ENCODE results near the gene GKN1.

GKN1 gene

GRCh38 chr2:69011611-69012157 is 37.2 kb downstream of the GKN1 start:
- DNase-seq, result no peak

- DNase-seq, result peak; percentile 62
These were observed 38.1 kb downstream of the GKN1 start for GRCh38 chr2:69012310-69013141.

GRCh38 chr2:69013142-69013839 is 38.9 kb downstream of the GKN1 start, which contains the start of gene ANTXR1:
TSS of gene ANTXR1 (plus strand) at chr2:69013179. CDS start at chr2:69013500, 321 bp downstream.
- peak; percentile 72 for DNase-seq

- DNase-seq, result no peak
These were observed 39.7 kb downstream of the GKN1 start for GRCh38 chr2:69013840-69014821.

DNA sequence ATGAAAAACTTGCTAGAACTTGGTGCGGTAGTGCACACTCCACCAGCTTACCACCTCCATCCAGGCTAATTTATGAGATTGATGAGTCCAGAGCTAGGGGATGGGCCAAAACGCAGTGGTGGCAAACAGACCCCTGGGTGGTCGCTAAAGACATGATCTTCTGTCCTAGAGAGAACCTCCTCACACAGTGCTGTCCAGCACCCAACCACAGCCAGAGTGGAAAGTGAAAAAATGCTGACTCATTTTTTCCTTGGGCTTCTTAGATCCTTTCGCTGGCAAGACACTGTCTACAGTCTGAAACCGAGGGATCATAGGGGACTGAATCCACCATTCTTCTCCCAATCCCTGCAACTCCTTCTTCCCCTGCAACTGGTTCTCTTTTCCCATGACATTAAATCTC is 42.6 kb downstream of the GKN1 start:
- peak; percentile 26 for DNase-seq

DNA sequence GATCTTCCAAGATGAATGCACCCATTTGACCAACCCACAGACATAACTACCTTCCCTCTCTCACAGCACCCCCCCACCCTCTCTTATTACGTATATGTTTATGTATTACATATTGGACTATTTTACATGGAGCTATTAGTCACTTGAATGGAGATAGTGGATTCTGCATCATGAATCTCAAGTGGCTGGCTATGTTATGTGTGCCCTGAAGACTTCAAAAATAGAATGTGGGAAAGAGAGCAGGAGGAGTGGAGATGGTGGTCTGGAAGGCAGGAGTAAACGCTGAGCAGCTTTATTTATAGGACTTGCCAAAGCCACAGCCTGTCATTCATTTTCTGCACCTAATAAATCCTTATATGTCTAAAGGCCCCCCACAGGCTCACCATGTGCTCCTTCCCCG is 43.4 kb downstream of the GKN1 start:
- no peak for DNase-seq

DNA sequence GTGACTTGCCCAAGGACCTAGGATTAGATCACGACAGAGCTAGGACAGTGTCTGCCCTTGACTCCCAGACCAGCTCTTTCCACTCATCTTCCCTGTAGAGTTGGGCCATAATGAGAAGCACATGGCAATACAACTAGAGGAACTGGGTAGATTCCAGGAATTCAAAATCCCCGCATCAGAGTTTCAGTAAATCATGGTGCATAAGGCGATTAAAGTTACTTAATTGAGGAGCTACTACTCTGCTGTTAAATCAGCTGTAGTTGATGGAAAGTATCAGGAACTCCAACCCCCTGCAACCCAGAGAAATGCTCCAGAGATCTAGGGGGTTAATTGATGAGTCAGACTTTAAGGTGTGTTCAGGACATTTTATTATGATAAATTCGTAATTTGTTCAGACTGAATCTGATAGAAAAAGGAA is 44.3 kb downstream of the GKN1 start:
- no peak for DNase-seq

- no peak for DNase-seq
These were observed 46.3 kb downstream of the GKN1 start for GRCh38 chr2:69020496-69021426.

DNA sequence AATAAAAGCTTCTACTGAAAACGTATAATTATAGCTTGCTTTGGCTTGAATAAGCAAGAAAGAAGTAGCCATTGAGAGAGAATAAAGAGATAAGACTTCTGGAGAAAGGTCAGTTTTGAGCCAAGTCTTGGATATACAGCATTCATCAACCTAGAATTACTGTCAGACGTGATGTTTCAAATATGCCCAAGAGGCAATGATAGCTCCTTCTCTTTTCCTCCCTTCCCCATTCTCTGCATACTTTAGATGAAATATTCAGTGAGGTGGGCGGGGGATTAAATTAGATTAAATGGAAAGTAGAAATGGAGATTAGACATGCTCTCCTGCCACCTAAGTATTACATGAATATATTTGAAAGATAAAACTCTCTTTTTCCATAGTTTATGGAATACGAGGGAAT is 47.3 kb downstream of the GKN1 start:
- peak; percentile 89 for DNase-seq

GRCh38 chr2:69022548-69022947 is 48.1 kb downstream of the GKN1 start:
- DNase-seq, result peak; percentile 68

- DNase-seq, result no peak
These were observed 48.8 kb downstream of the GKN1 start for GRCh38 chr2:69023236-69023635.

DNA sequence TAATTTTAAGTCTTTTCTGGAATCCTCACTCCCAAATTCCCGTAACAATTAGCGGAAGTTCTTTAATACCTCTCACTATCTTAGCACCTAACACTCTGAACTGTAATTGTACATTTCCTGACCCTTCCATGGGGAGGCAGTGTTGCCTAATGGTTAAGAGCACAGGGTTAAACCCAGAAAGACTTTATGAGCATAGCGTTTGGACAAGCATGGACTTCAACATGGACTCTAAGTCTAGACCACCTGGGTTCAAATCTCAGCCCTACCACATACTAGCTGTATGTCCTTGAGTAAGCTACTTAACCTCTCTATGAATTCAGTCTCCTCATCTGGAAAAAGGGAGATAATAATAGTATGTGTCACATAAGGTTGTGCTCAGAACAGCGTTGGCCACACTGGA is 51.6 kb downstream of the GKN1 start:
- DNase-seq, result peak; percentile 23

GRCh38 chr2:69026691-69027459 is 52.4 kb downstream of the GKN1 start:
- no peak for DNase-seq
